GM19324 (cell line): Measurements from ENCODE around the gene CHCHD10.
A peak's percentile ranks its signal among the peaks of the same experiment; 100 is the strongest.

ENCODE experiments used
- ATAC-seq: cut with Tn5 transposase; IDR thresholded peaks from one replicate; pipeline ENCODE4 v1.9.1; 2021; ENCODE audit warnings: mild to moderate bottlenecking, moderate library complexity; ENCODE audit not compliant: unreplicated experiment, low FRiP score

CHCHD10 gene

DNA sequence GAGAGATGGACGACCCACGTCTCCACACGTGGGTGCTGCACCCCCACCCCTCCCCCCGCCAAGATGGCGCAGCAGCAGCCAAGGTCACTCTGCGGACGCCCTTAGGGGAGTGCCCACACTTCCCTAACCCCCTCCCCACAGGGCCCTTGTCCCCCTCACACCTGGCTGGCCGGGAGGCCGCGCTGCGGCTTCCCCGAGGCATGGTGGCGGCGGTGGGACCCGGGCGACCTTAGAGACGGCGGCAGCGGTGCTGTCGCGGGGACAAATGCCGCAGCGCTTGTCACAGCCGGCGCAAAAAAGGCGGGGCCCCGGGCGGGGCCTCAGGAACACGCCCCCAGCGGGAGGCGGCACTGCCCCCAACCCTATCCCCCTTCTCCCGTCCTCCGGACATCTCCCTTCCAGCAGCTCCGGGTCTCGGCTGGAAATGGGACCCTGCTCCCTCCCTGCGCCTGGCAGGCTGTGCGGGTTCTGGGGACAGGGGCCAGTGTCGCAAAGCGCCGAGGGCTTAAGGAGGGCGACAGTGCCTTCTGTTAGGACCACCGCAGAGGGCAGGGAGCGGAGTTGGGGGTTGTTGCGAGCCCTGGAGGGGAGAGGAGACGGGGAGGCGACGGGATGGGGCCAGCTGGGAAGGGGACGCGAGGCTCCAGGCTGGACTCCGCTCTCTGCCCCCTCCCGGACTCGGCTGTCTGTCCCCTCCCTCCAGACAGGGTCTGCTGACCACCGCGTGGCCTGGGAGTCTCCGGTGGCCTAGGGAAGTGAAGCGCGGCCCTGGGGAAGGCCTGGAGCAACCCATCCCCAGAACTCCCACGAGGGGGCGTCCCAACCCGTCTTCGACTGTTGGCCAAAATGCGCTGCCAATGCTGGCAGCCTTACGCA is at the start of gene CHCHD10:
Gene CHCHD10 (minus strand): TSS at position 300 of the 876 bp plus-strand sequence. CDS start 98 bp downstream, at position 202.
- no peak for ATAC-seq

DNA sequence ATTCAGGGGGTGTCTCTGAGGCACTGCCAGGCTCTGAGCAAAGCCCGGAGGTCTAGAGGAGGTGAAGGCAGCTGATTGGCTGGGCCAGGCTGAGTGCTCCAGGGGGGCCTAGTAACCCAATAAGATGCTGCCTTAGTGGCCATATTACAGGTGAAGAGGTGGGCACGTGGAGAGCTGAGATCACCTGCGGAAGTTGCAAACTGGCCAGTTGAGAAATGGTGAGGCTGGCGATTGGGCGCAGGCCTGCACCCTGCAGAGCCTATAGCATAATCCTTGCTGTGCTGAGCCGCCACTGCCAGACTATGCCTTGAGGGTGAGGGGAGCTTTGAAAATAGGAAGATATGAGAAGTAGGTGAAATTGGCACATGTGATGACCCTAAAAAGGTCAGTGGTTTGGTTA is 49.4 kb upstream of the CHCHD10 start:
- no peak for ATAC-seq

DNA sequence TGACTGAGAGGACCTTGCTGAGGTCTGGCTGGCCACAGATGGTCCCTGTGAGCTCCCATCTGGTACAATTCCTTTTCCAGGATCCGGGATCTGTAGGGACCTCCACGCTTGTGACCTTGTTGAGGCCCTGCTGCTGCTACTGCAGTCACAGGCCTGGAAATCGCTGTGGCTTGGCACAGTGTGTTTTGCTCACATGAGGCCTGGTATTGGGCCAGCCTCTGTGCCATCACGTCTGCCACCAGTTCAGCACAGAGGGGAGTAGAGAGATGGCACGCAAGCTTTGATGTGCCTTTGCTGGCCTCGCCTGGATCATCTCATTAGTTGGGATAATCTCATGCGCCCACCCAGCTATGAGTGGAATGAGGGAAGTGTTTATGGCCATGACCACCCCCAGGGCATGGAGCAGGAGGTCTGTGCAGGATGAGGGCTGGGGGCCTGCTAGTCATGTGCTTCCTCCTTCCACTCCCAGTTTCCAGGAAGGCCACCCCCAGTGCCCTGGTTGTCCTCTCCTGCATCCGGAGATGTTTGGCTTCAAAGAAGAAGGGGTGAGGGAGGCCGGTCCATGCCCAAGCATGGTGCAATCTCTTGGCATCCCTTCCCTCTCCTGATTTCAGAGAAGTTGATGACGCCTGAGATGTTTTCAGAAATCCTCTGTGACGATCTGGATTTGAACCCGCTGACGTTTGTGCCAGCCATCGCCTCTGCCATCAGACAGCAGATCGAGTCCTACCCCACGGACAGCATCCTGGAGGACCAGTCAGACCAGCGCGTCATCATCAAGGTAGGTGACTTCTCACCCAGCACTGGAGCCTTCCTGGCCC is 48.6 kb upstream of the CHCHD10 start:
- no peak for ATAC-seq

DNA sequence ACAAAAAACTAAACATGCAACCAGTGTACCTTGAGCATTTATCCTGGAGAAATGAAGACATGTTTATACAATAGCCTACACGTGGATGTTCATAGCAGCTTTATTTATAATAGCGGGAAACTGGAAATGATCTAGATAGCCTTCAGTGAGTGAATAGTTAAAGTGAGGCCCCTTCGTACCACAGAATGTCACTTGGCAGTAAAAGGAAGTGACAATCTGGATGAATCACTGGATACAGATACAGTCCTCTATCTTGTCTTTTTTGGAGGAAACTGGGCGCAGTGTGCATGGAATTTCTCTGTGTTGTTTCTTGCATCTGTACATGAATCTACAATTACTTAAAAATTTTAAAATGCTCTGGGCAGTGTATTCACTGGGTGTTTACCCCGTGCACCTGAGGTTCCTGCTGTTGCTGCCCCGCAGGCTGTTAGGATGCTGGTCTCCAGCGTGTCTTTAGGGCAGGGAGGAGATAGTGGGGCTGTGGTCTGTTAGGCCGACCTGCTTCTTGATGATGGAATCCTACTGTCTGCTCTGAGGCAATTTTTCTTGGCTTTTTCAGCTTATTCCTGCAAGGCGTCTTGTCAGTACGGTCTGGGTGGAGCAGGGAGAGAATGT is 47.9 kb upstream of the CHCHD10 start:
- ATAC-seq = no peak

DNA sequence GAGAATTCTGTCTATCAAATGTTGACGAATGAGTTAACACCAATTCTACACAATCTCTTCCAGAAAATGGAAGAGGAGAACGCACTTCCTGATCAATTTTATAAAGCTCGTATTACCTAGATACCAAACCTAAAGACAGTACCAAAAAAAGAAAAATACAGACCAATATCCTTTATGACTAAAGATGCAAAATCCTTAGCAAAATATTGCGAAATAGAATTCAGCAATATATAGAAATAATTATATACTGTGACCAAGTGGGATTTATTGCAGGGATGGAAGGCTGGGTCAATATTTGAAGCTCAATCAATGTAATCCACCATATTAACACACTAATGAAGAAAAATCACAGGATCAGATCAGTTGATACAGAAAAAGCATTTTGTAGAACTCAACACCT is 44.6 kb upstream of the CHCHD10 start:
- ATAC-seq = no peak

DNA sequence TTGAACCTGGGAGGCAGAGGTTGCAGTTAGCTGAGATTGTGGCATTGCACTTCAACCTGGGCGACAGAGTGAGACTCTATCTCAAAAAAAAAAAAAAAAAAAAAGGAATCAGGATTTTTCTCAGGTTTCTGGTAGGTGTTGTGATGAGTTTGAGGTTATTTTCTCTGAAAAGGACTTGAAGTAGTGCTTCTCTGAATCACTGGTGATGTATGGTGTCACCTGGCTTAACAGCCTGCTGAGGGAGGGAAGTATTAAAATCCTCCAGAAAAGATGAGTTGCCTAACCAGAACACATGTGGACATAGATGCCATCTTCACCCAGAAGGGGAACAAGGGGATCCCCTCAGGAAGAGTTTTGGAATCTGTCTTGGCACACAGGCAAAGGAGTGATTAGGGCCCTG is 39.1 kb upstream of the CHCHD10 start:
- ATAC-seq = no peak

DNA sequence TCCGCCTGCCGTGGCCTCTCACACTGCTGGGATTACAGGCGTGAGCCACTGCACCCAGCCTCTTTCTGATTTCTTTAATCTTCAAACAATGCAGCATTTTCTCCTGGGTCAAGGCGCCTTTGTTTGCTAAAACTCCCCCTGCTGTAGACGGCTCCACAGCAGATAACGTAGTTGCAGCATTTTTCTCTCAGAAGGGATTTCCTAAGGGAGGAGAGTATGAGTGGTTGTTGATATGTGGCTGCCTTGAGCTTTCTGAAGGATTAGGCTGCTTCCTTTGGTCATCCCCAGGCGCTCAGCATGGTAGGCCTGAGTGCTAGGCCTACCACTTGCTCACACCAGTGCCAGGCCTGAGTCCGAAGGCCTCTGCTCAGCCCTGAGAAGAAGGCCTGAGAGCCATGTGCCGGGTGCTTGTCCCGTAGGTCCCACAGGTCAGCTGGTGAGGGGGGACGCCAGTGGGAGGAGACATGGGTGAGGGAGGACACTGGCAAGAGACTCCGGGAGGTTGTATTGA is 37.1 kb upstream of the CHCHD10 start:
- ATAC-seq = no peak

DNA sequence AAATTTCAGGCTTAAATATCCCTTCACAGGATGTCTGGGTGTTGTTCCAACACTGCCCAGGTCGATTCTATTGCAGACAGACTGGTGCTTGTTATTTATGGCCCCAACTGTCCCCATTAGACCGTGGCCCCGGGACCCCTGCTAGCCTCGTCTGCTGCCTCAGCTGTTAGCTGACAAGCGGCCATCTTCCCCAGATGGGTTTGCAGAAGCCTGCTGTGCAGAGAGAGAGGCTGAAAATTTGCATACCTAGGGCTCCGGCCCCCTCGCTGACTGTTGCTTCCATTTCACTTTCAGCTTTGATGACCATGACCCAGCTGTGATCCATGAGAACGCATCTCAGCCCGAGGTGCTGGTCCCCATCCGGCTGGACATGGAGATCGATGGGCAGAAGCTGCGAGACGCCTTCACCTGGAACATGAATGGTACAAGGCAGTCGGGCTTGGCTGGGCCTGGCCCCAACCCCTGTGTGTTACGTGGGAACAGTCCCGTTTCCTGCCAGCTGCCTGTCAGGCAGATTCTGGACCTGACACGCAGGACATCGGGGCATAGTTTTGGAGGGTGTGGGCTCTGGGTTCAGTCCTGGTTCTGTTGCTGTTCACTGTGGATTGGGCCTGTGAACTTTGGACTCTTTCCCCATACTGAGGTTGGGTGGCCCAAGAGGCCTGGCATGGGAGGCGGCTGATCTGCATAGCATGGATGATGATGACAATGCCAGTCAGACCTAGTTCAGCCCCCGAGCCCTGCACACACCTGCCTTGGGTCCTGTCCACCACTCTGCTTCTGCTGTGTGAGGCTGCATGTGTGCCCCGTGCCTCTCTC is 35.4 kb upstream of the CHCHD10 start:
- ATAC-seq = peak; percentile 35

DNA sequence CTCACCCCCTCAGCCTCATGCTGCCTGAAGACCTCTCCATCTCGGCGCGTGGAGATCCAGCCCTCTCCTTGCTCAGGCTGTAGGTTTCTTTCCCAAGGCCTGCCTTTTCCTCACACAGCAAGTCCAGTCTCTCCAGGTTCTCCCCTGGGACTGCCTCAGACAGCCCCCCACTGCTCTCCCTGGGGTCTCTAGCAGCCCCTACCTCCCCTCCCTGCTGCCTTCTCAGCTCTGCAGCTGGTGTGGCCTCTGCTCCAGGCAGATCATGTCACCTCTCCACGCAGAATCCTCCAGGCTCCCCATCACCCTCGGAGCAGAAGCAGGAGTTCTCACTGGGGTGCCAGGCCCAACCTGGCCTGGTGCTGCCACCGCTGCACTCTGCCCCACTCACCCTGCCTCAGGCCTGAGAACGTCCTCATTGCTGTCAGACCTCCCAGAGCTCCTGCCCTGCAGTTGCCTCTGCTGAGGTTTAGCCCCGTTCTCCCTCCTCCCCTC is 34.2 kb upstream of the CHCHD10 start:
- no peak for ATAC-seq

DNA sequence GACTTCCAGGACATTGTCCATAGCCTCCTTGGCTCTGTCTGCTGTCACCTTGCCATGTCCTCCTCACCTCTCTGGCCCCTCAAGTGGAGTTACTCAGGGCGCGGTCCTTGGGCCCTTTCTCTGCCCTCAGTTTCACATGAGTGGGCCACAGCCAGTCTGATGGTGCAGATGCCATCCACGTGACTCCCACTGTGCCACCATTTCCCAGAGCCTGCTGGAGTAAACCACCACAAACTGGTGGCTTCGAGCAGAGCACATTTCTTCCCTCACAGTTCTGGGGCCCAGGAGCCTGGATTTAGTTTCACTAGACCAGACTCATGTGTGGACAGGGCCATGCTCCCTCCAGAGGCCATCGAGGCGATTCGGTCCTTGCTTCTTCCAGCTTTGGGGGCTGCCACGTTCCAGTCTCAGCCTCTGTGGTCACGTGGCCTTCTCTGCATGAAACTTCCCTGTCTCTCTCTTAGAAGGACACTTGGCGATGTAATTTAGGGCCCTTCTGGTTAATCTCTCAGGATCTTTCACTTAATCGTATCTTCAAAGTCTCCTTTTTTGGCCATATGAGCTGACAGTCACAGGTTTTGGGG is 33.6 kb upstream of the CHCHD10 start:
- ATAC-seq = peak; percentile 16

DNA sequence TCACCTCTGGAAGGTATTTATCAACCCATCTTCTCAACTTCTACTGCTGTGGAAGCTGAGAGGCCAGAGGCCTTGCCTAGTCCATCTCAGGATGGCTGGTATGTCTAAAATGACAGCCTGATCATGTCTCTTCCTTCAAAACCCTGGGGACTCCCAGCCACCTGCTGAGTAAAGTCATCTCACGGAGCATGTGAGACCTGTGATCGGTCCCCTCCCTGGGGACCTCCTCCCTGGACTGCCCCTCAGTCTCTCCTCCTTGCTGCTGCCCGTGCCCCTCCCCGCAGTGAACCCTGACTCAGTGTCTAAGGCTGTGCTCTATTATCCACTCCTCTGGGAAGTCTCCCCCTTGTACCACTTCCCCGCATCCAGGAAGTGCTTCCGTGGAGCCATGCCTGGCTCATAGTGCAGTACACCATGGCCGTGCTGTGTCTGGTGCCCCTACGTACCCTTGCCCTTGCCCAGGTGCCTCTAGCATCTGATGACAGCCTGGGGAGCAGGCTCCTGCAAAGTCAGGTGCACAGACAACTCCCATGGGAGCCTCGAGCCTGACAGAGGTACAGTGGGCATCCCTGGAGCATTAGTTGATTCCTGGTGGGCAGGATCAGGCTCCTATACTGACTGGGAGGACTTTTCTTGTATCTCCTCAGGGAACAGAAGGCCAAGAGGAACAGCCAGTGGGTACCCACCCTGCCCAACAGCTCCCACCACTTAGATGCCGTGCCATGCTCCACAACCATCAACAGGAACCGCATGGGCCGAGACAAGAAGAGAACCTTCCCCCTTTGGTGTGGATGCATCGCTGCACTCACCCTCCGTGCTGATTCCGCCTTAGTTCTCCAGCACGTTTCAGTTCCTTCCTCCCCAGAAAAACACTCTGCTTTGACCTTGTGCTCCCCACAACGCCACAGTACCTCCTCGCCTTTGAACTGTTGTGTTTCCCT is 32.8 kb upstream of the CHCHD10 start:
- peak; percentile 39 for ATAC-seq

DNA sequence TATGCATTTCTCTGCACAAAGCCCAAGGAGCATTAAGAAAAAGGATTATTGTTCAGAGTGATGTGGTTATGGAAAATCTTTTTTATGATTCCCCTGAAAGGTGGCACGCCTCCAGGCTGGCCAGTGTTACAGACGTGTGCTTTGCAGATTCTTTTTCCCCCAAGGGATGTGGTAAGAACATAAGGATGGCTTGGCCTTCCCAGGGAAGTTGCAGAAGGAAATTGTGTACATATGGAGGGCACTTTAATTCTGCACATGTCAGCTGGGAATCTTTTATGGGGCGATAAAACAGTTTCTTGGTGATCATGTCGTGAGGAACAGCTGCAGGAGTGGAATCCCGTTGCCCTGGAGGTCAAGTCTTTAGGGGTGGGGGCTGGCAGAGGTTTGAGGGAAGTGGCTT is 28.7 kb upstream of the CHCHD10 start:
- no peak for ATAC-seq

DNA sequence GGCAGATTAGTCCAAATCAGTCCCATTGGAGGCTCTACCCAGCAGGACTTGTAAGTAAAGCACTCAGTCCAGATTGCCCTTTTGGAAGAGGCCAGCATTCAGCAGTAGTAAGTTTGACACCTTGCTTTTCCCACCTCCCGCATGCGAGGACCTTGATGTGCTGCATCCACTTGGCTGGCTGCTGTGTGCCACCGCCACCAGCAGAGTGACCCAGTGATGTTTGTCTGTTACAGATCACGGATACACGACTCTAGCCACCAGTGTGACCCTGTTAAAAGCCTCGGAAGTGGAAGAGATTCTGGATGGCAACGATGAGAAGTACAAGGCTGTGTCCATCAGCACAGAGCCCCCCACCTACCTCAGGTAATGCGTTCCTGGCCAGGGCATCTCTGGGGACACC is 25.6 kb upstream of the CHCHD10 start:
- no peak for ATAC-seq

DNA sequence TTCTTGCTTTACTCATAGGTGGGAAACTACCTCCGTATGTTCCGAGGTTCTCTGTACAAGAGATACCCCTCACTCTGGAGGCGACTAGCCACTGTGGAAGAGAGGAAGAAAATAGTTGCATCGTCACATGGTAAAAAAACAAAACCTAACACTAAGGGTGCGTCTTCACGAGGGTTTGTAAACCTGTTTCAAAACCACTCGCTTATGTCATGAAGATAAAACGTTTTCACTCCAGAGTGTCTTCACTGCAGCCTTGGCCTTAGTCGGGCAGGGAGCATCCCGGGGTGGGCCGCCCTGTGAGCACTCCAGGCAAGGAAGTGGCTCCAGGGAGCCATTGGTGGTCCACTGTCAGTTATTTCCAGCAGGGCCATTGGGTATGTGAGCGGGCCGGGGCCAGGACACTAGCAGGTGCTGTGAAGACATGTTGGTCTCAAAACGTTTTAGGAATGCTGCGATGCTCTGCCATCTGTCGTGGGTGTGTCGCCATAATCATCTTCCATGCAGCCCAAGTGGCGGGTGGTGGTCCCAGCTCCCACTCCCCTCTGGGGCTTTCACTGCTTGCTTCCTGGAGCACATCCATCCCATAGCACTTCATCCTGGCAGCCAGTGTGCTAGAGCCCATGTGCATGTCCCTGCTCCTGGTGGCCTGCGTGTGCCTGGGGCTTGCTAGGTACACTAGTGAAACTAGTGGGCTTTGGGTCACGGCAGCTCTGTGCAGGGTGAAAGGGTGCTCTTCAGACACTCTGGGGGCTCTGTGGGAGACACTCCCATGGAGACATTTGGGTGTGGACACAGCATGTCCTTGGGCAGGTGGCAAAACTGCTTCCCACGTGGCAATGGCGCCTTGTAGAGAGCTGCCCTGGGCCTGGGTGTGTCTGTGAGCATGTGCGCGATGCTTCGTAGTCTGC is 24.2 kb upstream of the CHCHD10 start:
- no peak for ATAC-seq

DNA sequence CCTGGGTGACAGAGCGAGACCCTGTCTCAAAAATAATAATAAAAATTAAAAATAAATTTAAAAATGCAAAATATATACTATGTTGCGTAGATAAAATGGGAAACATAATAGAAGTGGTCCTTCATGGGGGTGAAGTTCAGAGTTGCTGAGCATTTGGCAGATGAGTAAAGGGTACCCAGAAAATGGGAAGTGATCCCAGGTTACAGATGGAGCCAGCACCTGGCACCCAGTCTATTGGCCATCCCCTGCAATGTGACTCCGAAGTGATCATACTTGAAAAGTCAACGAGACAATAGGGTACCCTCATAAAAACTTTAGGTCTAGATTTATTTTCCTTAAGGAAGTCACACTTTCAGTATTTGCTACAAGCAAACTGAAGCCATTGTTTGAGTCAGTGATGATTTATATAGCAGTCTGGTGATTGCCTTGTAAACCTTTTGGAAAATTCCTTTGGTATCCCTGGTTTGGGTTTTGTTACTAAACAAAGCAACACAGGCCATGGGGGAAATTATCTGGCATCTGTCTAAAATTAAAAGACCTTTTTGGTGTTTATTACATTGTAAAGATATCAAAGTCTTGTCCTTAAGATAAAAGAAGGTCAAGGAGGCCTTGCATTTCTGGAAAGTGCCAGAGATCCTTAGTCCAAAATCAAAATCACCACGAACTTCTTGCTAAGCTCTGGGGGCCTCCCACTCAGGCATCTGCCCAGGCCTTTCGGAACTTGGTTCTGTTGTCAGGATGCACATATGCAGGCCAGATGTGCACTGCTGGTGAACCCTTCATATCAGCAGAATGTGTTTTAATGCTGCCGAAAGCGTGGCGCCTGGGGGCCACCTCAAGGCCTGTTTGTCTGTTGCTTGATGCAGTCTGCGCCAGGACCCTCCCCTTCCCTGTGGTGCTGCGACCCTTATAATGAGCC is 23.3 kb upstream of the CHCHD10 start:
- no peak for ATAC-seq

DNA sequence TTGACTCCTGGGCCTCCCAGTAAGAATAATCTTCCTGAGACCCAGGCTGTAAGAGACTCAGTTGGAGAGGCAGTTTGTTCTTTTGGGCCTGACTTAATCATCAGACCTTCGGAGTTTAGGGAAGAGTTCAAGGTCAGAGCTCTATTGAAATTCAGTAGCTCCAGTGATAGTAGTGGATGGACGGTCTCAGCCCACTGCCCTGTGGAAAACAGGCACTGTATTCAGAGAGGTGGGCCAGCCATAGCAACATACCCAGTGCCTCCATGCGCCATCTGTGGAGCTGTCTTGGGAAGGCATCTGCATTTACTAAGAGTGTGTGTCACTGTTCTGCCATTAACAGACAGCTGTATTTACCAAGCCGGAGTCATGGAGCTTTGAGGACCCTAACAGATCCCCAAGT is 21.9 kb upstream of the CHCHD10 start:
- no peak for ATAC-seq
